Measurements from ENCODE around the gene KIAA1217.

The KIAA1217 gene

GRCh38 chr10:24407928-24408327 is 199.0 kb downstream of the KIAA1217 start:
- H3K4me3 ChIP-seq (ENCODE audit: control insufficient read depth, low read depth, low read length): no peak overlapping the region
- no peak for TF ChIP-seq CTCF (conservative IDR thresholded peaks at IDR 0.05; ENCODE audit: control insufficient read depth, insufficient read depth, low read depth, low read length)
- no peak for DNase-seq (ENCODE audit: low read depth)

GRCh38 chr10:24408365-24408764 is 199.4 kb downstream of the KIAA1217 start:
- TF ChIP-seq CTCF (conservative IDR thresholded peaks at IDR 0.05; ENCODE audit: control insufficient read depth, insufficient read depth, low read depth, low read length): no peak
- DNase-seq (ENCODE audit: low read depth): no peak
- no peak overlapping the region for H3K4me3 ChIP-seq (ENCODE audit: control insufficient read depth, low read depth, low read length)

- DNase-seq (ENCODE audit: low read depth): no peak
- TF ChIP-seq CTCF (conservative IDR thresholded peaks at IDR 0.05; ENCODE audit: control insufficient read depth, insufficient read depth, low read depth, low read length): no peak
- no peak overlapping the region for H3K4me3 ChIP-seq (ENCODE audit: control insufficient read depth, low read depth, low read length)
Observed at GRCh38 chr10:24414597-24414996, 205.7 kb downstream of the KIAA1217 start.

- H3K4me3 ChIP-seq (ENCODE audit: control insufficient read depth, low read depth, low read length): no peak overlapping the region
- TF ChIP-seq CTCF (conservative IDR thresholded peaks at IDR 0.05; ENCODE audit: control insufficient read depth, insufficient read depth, low read depth, low read length): no peak
- DNase-seq (ENCODE audit: low read depth): peak; percentile 67
Observed at GRCh38 chr10:24415455-24416125, 206.7 kb downstream of the KIAA1217 start.

GRCh38 chr10:24416248-24416647 is 207.3 kb downstream of the KIAA1217 start:
- TF ChIP-seq CTCF (conservative IDR thresholded peaks at IDR 0.05; ENCODE audit: control insufficient read depth, insufficient read depth, low read depth, low read length): no peak
- no peak overlapping the region for H3K4me3 ChIP-seq (ENCODE audit: control insufficient read depth, low read depth, low read length)
- peak; percentile 12 for DNase-seq (ENCODE audit: low read depth)

GRCh38 chr10:24417053-24417452 is 208.1 kb downstream of the KIAA1217 start:
- TF ChIP-seq CTCF (conservative IDR thresholded peaks at IDR 0.05; ENCODE audit: control insufficient read depth, insufficient read depth, low read depth, low read length): no peak
- DNase-seq (ENCODE audit: low read depth): peak; percentile 6
- no peak overlapping the region for H3K4me3 ChIP-seq (ENCODE audit: control insufficient read depth, low read depth, low read length)

GRCh38 chr10:24418532-24418931 is 209.6 kb downstream of the KIAA1217 start:
- TF ChIP-seq CTCF (conservative IDR thresholded peaks at IDR 0.05; ENCODE audit: control insufficient read depth, insufficient read depth, low read depth, low read length): peak; percentile 22
- DNase-seq (ENCODE audit: low read depth): peak; percentile 38
- H3K4me3 ChIP-seq (ENCODE audit: control insufficient read depth, low read depth, low read length): no peak overlapping the region
